ENCODE results near the gene ELP2.
"Not testable (repeated sequence)": the region's sequence is repeated elsewhere in the genome, so short reads cannot be mapped to it uniquely, and the experiment has no call there.

Gene ELP2

DNA sequence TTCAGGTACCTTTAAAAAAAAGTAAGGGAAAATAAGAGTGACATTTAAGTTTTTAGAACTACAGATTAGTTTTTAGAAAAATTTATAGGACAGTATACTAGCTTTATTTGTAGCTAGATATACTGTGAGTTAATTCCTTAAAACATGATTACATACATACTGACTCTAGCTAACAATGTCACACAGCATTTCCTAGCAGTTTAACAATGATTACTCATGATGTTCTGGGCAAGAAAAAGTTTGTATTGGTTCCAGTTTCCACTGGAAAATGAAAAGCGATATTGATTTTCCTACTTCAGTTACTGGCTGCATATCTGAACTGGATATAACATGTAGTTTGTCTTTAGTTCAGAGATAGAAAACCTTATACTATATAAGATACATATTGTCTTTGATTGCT lies 20.0 kb upstream of the ELP2 start:
- ATAC-seq = no peak
- TF ChIP-seq ZNF8 (CRISPR knock-in tag; IDR thresholded peaks at IDR 0.05) (no peak), GLIS3 (CRISPR knock-in tag; IDR thresholded peaks at IDR 0.05) (no peak)

DNA sequence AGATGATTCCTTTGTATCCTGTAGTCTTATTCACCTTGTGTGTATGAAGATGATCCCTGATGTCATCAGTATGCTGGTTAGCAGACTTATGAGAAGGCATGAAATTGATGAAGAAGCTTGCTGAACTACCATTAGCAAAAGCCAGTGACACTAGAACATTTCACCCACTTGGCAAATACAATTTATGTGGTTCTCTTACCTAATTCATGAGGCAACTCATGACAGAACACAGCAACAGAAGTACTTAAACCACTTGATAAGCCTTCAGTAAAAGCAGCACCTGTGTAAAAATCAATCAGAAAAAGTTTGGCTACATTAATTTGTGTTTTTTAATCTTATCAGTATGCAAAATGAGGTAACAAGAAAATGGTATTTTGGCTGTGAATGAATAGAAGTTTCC lies 17.4 kb upstream of the ELP2 start:
- TF ChIP-seq ZNF565 (CRISPR knock-in tag; conservative IDR thresholded peaks at IDR 0.05; ENCODE audit: low read depth) = no peak
- no peak for TF ChIP-seq BACH2 (CRISPR knock-in tag; IDR thresholded peaks at IDR 0.05; ENCODE audit: borderline replicate concordance)
- TF ChIP-seq OSR1 (CRISPR knock-in tag; IDR thresholded peaks at IDR 0.05) = no peak
- TF ChIP-seq, protein P1, sequence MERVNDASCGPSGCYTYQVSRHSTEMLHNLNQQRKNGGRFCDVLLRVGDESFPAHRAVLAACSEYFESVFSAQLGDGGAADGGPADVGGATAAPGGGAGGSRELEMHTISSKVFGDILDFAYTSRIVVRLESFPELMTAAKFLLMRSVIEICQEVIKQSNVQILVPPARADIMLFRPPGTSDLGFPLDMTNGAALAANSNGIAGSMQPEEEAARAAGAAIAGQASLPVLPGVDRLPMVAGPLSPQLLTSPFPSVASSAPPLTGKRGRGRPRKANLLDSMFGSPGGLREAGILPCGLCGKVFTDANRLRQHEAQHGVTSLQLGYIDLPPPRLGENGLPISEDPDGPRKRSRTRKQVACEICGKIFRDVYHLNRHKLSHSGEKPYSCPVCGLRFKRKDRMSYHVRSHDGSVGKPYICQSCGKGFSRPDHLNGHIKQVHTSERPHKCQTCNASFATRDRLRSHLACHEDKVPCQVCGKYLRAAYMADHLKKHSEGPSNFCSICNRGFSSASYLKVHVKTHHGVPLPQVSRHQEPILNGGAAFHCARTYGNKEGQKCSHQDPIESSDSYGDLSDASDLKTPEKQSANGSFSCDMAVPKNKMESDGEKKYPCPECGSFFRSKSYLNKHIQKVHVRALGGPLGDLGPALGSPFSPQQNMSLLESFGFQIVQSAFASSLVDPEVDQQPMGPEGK (CRISPR knock-in tag; IDR thresholded peaks at IDR 0.05; ENCODE audit: borderline replicate concordance) = no peak

DNA sequence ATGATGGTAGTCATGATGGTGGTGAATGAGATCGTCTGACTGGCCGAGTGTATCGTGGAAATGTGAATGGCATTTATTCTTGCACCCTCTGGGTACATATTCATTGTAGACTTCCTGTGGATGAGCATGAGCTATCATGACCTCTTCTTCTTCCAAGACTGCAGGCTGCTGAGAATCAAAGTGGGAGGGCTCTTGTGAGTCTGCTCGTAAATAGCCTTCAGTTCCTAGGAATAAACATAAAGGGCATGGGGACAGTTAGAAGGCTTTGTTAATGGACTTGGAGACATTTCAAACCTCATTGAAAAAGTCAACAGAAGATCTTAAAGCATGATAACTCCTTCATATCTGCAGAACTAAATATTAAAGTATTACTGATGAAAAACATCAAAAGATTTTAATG lies 15.4 kb upstream of the ELP2 start:
- TF ChIP-seq TOX (CRISPR knock-in tag; IDR thresholded peaks at IDR 0.05; ENCODE audit: borderline replicate concordance) (no peak), BACH2 (CRISPR knock-in tag; IDR thresholded peaks at IDR 0.05; ENCODE audit: borderline replicate concordance) (no peak), PPARA (CRISPR knock-in tag; IDR thresholded peaks at IDR 0.05; ENCODE audit: borderline replicate concordance) (no peak), ISL1 (CRISPR knock-in tag; IDR thresholded peaks at IDR 0.05) (no peak), ZC3H10 (CRISPR knock-in tag; IDR thresholded peaks at IDR 0.05) (no peak), GLIS3 (CRISPR knock-in tag; IDR thresholded peaks at IDR 0.05) (no peak)
- TF ChIP-seq, protein P2, sequence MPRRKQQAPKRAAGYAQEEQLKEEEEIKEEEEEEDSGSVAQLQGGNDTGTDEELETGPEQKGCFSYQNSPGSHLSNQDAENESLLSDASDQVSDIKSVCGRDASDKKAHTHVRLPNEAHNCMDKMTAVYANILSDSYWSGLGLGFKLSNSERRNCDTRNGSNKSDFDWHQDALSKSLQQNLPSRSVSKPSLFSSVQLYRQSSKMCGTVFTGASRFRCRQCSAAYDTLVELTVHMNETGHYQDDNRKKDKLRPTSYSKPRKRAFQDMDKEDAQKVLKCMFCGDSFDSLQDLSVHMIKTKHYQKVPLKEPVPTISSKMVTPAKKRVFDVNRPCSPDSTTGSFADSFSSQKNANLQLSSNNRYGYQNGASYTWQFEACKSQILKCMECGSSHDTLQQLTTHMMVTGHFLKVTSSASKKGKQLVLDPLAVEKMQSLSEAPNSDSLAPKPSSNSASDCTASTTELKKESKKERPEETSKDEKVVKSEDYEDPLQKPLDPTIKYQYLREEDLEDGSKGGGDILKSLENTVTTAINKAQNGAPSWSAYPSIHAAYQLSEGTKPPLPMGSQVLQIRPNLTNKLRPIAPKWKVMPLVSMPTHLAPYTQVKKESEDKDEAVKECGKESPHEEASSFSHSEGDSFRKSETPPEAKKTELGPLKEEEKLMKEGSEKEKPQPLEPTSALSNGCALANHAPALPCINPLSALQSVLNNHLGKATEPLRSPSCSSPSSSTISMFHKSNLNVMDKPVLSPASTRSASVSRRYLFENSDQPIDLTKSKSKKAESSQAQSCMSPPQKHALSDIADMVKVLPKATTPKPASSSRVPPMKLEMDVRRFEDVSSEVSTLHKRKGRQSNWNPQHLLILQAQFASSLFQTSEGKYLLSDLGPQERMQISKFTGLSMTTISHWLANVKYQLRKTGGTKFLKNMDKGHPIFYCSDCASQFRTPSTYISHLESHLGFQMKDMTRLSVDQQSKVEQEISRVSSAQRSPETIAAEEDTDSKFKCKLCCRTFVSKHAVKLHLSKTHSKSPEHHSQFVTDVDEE (CRISPR knock-in tag; IDR thresholded peaks at IDR 0.05) = no peak
- TF ChIP-seq, protein P3, sequence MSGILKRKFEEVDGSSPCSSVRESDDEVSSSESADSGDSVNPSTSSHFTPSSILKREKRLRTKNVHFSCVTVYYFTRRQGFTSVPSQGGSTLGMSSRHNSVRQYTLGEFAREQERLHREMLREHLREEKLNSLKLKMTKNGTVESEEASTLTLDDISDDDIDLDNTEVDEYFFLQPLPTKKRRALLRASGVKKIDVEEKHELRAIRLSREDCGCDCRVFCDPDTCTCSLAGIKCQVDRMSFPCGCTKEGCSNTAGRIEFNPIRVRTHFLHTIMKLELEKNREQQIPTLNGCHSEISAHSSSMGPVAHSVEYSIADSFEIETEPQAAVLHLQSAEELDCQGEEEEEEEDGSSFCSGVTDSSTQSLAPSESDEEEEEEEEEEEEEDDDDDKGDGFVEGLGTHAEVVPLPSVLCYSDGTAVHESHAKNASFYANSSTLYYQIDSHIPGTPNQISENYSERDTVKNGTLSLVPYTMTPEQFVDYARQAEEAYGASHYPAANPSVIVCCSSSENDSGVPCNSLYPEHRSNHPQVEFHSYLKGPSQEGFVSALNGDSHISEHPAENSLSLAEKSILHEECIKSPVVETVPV (CRISPR knock-in tag; IDR thresholded peaks at IDR 0.05) = no peak
- TF ChIP-seq, protein P4, sequence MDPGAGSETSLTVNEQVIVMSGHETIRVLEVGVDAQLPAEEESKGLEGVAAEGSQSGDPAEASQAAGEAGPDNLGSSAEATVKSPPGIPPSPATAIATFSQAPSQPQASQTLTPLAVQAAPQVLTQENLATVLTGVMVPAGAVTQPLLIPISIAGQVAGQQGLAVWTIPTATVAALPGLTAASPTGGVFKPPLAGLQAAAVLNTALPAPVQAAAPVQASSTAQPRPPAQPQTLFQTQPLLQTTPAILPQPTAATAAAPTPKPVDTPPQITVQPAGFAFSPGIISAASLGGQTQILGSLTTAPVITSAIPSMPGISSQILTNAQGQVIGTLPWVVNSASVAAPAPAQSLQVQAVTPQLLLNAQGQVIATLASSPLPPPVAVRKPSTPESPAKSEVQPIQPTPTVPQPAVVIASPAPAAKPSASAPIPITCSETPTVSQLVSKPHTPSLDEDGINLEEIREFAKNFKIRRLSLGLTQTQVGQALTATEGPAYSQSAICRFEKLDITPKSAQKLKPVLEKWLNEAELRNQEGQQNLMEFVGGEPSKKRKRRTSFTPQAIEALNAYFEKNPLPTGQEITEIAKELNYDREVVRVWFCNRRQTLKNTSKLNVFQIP (CRISPR knock-in tag; IDR thresholded peaks at IDR 0.05; ENCODE audit: borderline replicate concordance, low read depth) = no peak
- TF ChIP-seq, protein P5, sequence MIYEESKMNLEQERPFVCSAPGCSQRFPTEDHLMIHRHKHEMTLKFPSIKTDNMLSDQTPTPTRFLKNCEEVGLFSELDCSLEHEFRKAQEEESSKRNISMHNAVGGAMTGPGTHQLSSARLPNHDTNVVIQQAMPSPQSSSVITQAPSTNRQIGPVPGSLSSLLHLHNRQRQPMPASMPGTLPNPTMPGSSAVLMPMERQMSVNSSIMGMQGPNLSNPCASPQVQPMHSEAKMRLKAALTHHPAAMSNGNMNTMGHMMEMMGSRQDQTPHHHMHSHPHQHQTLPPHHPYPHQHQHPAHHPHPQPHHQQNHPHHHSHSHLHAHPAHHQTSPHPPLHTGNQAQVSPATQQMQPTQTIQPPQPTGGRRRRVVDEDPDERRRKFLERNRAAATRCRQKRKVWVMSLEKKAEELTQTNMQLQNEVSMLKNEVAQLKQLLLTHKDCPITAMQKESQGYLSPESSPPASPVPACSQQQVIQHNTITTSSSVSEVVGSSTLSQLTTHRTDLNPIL (CRISPR knock-in tag; IDR thresholded peaks at IDR 0.05; ENCODE audit: low read depth) = no peak
- no peak for ATAC-seq

More for the DNA sequence above, 17.4 kb upstream of the ELP2 start:
- no peak for ATAC-seq

DNA sequence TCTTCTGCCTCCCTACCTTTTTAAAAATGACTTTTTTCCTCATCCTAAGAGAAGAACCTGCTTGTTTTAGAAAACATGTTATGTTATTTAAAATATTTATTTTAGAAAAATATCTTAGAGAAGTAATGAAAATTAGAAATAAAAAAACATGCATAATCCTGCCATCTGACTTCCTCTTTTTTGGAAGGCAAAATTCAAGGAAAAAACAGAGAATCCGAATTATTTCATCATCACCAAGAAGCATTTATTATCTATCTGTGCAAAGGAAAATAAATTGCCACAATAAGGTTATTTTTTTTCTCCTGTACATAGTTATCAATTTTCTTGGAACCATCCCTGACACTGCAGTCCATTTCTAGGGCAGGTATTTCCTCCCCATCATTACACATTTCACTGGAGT lies 15.0 kb upstream of the ELP2 start:
- no peak for TF ChIP-seq ESRRG (CRISPR knock-in tag; IDR thresholded peaks at IDR 0.05)
- TF ChIP-seq, protein P5 (CRISPR knock-in tag; IDR thresholded peaks at IDR 0.05; ENCODE audit: low read depth) = no peak
- TF ChIP-seq RARB (CRISPR knock-in tag; IDR thresholded peaks at IDR 0.05) = no peak
- TF ChIP-seq TCF4 (CRISPR knock-in tag; IDR thresholded peaks at IDR 0.05; ENCODE audit: borderline replicate concordance) = no peak
- TF ChIP-seq PPARA (CRISPR knock-in tag; IDR thresholded peaks at IDR 0.05; ENCODE audit: borderline replicate concordance) = no peak
- no peak for TF ChIP-seq OSR1 (CRISPR knock-in tag; IDR thresholded peaks at IDR 0.05)
- TF ChIP-seq CSDC2 (CRISPR knock-in tag; IDR thresholded peaks at IDR 0.05) = no peak
- TF ChIP-seq ZC3H10 (CRISPR knock-in tag; IDR thresholded peaks at IDR 0.05) = no peak
- no peak for TF ChIP-seq ZNF8 (CRISPR knock-in tag; IDR thresholded peaks at IDR 0.05)
- TF ChIP-seq, protein P3 (CRISPR knock-in tag; IDR thresholded peaks at IDR 0.05) = no peak
- TF ChIP-seq SNAI2 (CRISPR knock-in tag; IDR thresholded peaks at IDR 0.05) = no peak
- no peak for TF ChIP-seq BACH2 (CRISPR knock-in tag; IDR thresholded peaks at IDR 0.05; ENCODE audit: borderline replicate concordance)
- ATAC-seq = no peak

DNA sequence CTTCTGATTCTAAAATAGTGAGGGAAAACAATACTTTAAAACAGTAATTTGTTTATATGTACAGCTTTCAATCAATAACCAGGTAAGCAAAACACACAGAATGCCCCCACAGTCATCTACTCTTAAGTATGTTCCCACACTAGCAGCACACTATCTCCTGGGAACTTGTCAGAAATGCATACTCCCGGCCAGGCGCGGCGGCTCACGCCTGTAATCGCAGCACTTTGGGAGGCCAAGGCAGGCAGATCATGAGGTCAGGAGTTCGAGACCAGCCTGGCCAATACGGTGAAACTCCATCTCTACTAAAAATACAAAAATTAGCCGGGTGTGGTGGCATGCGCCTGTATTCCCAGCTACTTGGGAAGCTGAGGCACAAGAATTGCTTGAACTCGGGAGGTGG lies 12.9 kb upstream of the ELP2 start:
- not testable (repeated sequence) for ATAC-seq
